ENCODE data around the gene NLK.
"Not testable (repeated sequence)": the region's sequence is repeated elsewhere in the genome, so short reads cannot be mapped to it uniquely, and the experiment has no call there.

Gene NLK

DNA sequence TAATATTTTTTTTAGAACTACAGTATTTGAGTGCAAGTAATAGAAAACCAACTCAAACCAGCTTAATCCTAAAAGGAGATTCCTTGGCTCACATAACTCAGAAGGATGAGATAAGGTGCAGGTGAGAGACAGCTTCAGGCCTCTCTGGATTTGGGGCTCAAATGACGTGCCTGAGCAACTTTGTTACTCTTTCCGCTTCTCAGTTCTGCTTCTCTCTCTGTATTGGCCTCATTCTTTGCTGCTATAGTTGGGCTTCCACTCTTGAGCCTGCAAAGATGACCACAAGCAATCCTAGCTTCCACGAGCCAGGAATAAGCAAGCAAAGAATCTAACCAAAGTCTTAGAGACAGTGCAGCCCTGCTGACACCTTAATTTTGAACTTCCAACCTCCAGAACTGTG lies 45.0 kb upstream of the NLK start:
- TF ChIP-seq, protein P1, sequence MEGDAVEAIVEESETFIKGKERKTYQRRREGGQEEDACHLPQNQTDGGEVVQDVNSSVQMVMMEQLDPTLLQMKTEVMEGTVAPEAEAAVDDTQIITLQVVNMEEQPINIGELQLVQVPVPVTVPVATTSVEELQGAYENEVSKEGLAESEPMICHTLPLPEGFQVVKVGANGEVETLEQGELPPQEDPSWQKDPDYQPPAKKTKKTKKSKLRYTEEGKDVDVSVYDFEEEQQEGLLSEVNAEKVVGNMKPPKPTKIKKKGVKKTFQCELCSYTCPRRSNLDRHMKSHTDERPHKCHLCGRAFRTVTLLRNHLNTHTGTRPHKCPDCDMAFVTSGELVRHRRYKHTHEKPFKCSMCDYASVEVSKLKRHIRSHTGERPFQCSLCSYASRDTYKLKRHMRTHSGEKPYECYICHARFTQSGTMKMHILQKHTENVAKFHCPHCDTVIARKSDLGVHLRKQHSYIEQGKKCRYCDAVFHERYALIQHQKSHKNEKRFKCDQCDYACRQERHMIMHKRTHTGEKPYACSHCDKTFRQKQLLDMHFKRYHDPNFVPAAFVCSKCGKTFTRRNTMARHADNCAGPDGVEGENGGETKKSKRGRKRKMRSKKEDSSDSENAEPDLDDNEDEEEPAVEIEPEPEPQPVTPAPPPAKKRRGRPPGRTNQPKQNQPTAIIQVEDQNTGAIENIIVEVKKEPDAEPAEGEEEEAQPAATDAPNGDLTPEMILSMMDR (IDR thresholded peaks at IDR 0.05; ENCODE audit: low read depth, low read length, missing control alignments) = no peak
- H3K4me3 ChIP-seq (ENCODE audit: low read depth, low read length) = no peak overlapping the region
- no peak for DNase-seq (ENCODE audit: low read depth)

DNA sequence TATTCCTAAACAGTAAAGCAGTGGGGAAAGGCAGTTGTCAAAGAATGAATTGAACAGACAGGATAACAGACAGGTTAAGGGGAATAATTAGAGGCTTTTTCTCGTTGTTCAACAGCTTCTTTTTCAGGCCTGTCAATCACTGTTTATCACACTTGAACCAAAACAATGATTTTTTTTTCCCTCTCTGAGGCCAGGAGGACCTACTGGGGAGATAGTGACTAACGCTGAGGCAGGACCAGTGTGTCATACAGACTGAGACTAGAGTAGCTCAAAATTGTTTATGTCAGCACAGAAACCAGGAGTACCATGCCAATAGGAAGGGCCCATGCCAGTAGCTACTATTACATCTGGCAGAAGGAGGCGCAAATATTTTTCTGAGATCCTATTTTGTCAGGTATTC lies 41.3 kb upstream of the NLK start:
- DNase-seq (ENCODE audit: low read depth) = no peak
- TF ChIP-seq, protein P1 (IDR thresholded peaks at IDR 0.05; ENCODE audit: low read depth, low read length, missing control alignments) = no peak
- no peak overlapping the region for H3K4me3 ChIP-seq (ENCODE audit: low read depth, low read length)

DNA sequence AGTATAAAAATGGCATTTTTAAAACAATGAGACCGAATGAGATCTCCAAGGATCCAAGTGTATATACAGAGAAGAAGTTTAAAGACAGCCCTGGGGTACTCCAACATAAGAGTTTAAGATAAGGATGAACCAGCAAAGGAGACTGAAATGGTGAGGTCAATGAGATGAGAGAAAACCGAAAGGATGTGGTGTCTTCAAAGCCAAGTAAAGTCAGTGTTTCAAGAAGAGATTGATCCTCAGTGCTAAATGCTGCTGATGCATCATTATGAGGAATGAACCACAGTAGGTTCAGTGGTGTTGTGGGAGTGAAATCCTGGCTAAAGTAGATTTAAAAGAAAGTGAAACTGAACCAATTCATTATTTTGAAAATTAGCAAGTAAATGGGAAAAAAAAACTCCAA lies 38.1 kb upstream of the NLK start:
- DNase-seq (ENCODE audit: low read depth) = no peak
- TF ChIP-seq, protein P1 (IDR thresholded peaks at IDR 0.05; ENCODE audit: low read depth, low read length, missing control alignments) = no peak
- no peak overlapping the region for H3K4me3 ChIP-seq (ENCODE audit: low read depth, low read length)

DNA sequence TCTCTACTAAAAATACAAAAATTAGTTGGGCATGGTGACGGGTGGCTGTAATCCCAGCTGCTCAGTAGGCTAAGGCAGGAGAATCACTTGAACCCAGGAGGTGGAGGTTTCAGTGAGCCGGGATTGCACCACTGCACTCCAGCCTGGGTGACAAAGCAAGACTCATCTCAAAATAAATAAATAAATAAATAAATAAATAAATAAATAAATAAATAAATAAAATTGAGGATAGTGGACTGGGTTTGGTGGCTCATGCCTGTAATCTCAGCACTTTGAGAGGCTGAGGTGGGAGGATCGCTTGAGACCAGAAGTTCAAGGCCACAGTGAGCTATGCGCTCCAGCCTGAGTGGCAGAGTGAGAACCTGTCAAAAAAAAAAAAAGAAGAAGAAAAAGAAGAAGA lies 34.6 kb upstream of the NLK start:
- not testable (repeated sequence) for H3K4me3 ChIP-seq (ENCODE audit: low read depth, low read length); DNase-seq (ENCODE audit: low read depth)

DNA sequence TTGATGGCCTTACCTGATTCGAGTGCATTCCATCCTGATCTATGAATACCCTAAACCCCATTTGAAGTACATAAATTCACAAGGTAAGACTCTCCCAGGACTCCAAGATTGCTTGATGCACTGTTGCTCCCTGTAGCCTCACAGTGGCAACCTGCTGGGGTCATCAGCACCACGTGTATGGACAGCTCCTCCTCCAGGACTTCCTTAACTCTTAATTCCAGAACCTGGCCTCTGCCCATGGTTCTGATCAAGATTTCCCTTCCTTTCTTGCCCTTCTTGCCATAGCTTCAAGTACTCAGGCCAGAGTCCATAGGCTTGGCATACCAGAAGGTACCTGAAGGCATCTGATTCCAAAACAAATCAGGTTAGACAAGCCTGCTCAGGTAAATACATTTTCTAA lies 34.0 kb upstream of the NLK start:
- no peak for DNase-seq (ENCODE audit: low read depth)
- TF ChIP-seq, protein P1 (IDR thresholded peaks at IDR 0.05; ENCODE audit: low read depth, low read length, missing control alignments) = no peak
- no peak overlapping the region for H3K4me3 ChIP-seq (ENCODE audit: low read depth, low read length)

DNA sequence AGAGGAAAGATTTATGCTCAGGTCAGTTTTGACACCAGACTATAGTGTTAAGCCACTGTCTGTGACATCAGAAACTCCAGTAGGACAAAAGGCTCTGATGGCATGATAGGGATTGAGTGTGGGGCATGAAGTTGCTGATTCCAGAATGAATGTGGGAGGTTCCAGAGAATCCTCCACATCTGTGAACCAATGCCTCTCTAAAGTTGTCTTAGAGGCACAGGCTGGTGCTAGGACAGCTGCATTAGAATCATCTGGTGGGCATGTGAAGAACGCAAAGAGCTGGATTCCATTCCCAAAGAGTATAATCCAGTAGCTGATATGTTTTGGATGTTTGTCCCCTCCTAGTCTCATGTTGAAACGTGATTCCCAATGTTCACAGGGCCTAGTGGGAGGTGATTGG lies 32.1 kb upstream of the NLK start:
- no peak overlapping the region for H3K4me3 ChIP-seq (ENCODE audit: low read depth, low read length)
- no peak for DNase-seq (ENCODE audit: low read depth)
- TF ChIP-seq, protein P1 (IDR thresholded peaks at IDR 0.05; ENCODE audit: low read depth, low read length, missing control alignments) = no peak

DNA sequence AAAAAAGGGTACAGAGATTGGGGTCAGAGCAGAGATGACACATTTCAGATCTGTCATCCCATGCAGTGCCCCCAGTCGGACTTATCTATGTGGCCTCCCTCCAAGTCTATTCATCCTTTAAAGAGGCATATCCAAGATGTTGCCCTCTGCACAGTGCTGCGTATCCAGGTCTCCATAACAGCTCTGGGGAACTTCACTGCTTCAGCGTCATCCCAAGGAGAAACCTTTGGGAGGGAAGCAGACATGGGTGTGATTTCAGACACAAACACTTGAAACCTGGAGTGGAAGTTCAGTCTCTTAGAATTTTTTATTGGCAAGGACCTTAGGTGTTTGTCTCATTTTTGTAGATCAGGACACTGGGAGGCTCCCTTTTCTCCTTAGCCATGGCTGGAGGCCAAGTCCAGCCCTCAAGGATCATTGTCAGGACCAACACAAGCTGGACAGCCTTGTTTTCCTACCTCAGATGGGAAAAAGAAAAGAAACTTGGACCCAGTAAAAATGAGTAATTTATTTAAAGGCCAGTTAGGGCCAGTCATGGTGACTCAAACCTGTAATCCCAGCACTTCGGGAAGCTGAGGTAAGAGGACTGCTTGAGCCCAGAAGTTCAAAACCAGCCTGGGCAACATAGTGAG lies 23.9 kb upstream of the NLK start:
- TF ChIP-seq, protein P1 (IDR thresholded peaks at IDR 0.05; ENCODE audit: low read depth, low read length, missing control alignments) = no peak
- no peak for DNase-seq (ENCODE audit: low read depth)

More for the DNA sequence above, 23.9 kb upstream of the NLK start:
- no peak overlapping the region for H3K4me3 ChIP-seq (ENCODE audit: low read depth, low read length)

All from GM12864 (cell line).